Gastrocnemius medialis (tissue), 4 donors: ENCODE data around the gene KLK15. TPM values are rescaled to one million over a fixed set of nuclear protein-coding genes. Genes with fewer than 3 reads are reported as not detected.

Experiments
- ATAC-seq, 2 donors: fragments of 150-250 bp; one replicate each; pipeline ENCODE4 v1.9.1; 2016
- DNase-seq, 2 donors: peaks; one replicate each; pipeline ENCODE4 v3.0.0-alpha.2; 2019
- H3K27ac ChIP-seq, 4 donors: fragments of 200-600 bp; sonication (generic); 1 replicate in 1 of 4; 2 replicates in 3 of 4; pipeline ENCODE4 v1.5.1; 2016 to 2018; ENCODE audit warnings: mild to moderate bottlenecking in 2 of 4, moderate library complexity in 1 of 4
- H3K27me3 ChIP-seq, 3 donors: fragments of 200-600 bp; sonication (generic) in 2 of 3; 1 replicate in 1 of 3; 2 replicates in 2 of 3; pipeline versions ENCODE4 v1.5.1 to v1.6.0; 2016 to 2019; ENCODE audit warnings: mild to moderate bottlenecking in 1 of 3, moderate library complexity in 1 of 3
- H3K36me3 ChIP-seq, 2 donors: fragments of 200-600 bp; sonication (generic) in 1 of 2; one replicate each; pipeline ENCODE4 v1.5.1; 2017 to 2018
- H3K4me1 ChIP-seq, 2 donors: fragments of 200-600 bp; sonication (generic) in 1 of 2; one replicate each; pipeline ENCODE4 v1.5.1; 2016 to 2017; ENCODE audit warnings: mild to moderate bottlenecking in 2 of 2
- H3K4me3 ChIP-seq, 4 donors: fragments of 200-600 bp; sonication (generic) in 3 of 4; 1 replicate in 1 of 4; 2 replicates in 3 of 4; pipeline ENCODE4 v1.5.1; 2016 to 2019; ENCODE audit warnings: mild to moderate bottlenecking in 2 of 4
- H3K9me3 ChIP-seq, 3 donors: fragments of 200-600 bp; sonication (generic) in 2 of 3; 1 replicate in 1 of 3; 2 replicates in 2 of 3; pipeline ENCODE4 v1.5.1; 2016 to 2019
- POLR2A ChIP-seq, 2 donors: fragments of 450-650 bp; IDR thresholded peaks; one replicate each; pipeline ENCODE4 v1.6.1; 2017; ENCODE audit warnings: antibody characterized with exemption in 2 of 2, mild to moderate bottlenecking in 2 of 2, moderate library complexity in 2 of 2
- in situ Hi-C, 4 donors: fragments of 200-750 bp; cut with MboI; loops; one replicate each; pipeline versions ENCODE4 v1.15.0 to v1.8.0; 2017; ENCODE audit warnings: low sequenced_read_pairs in 4 of 4
- intact Hi-C: fragments of 100-400 bp; cut with DNase I; formaldehyde crosslinking; loops from one replicate; pipeline ENCODE4 v1.15.1; 2023; ENCODE audit warnings: low total_unique reads
- total RNA-seq, 4 donors: library from RNA; depleted of rRNA; stranded (reverse); fragments of >200 nt; gene quantifications; one replicate each; pipeline versions ENCODE4 v1.1.0 to v1.2.3, GENCODE V29; 2016
- TF ChIP-seq, protein P1 (sequence below), 5 experiments: fragments of 450-650 bp in 3 of 5; fragments of 200-600 bp in 2 of 5; sonication (generic) in 2 of 5; IDR thresholded peaks in 4 of 5; conservative IDR thresholded peaks in 1 of 5; 1 replicate in 4 of 5; 2 replicates in 1 of 5; pipeline ENCODE4 v1.5.1; 2016 to 2019; ENCODE audit warnings: antibody characterized with exemption in 5 of 5, mild to moderate bottlenecking in 3 of 5, moderate library complexity in 3 of 5

KLK15 gene
- total RNA-seq, 4 donors from 2014 or later = not detected

DNA sequence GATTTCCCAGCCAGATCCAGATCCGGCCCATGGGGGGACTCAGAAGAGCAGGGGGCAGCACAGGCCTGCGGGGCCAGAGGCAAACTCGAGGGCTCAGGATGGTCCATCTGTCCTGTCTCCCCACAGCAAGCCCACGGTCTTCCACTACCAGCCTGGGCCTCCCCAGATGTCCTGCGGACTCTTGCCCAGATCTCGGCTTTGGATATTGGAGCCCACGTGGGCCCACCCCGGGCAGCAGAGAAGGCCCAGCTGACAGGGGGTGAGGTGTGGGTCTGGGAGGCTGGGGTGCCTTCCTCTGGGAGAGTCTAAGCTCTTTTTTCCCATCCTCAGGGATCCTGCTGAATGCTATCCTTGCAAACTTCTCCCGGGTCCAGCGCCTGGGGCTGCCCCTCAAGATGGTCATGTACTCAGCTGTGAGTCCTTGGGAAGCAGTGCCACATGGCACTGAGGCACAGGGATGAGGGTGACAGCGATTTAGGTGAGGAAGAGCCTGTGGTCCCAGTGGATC, 39.8 kb downstream of the KLK15 start:
- no peak overlapping the region for H3K4me3 ChIP-seq
- intact Hi-C loops = no loop called here
- in situ Hi-C loops = loop anchor here in 3 of 4 donors (25.0 kb wide), 1 partner anchor 256 kb away; no protein-coding TSS in a partner anchor
- no peaks in the 10 kb centered on the region for H3K9me3 ChIP-seq
- H3K36me3 ChIP-seq = peaks cover 0 to 17% of the 10 kb centered on the region in 2 donors
- no peaks in the 10 kb centered on the region for H3K4me1 ChIP-seq
- TF ChIP-seq POLR2A (IDR thresholded peaks at IDR 0.05) = no peak
- TF ChIP-seq, protein P1, sequence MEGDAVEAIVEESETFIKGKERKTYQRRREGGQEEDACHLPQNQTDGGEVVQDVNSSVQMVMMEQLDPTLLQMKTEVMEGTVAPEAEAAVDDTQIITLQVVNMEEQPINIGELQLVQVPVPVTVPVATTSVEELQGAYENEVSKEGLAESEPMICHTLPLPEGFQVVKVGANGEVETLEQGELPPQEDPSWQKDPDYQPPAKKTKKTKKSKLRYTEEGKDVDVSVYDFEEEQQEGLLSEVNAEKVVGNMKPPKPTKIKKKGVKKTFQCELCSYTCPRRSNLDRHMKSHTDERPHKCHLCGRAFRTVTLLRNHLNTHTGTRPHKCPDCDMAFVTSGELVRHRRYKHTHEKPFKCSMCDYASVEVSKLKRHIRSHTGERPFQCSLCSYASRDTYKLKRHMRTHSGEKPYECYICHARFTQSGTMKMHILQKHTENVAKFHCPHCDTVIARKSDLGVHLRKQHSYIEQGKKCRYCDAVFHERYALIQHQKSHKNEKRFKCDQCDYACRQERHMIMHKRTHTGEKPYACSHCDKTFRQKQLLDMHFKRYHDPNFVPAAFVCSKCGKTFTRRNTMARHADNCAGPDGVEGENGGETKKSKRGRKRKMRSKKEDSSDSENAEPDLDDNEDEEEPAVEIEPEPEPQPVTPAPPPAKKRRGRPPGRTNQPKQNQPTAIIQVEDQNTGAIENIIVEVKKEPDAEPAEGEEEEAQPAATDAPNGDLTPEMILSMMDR (IDR thresholded peaks at IDR 0.05 in 4 of 5, conservative IDR thresholded peaks at IDR 0.05 in 1 of 5) = no peak
- ATAC-seq (no peak), DNase-seq (no peak)
- H3K27ac ChIP-seq = no peak overlapping the region
- H3K27me3 ChIP-seq = peaks cover 0 to 3% (median 0%) of the 10 kb centered on the region in 3 donors

DNA sequence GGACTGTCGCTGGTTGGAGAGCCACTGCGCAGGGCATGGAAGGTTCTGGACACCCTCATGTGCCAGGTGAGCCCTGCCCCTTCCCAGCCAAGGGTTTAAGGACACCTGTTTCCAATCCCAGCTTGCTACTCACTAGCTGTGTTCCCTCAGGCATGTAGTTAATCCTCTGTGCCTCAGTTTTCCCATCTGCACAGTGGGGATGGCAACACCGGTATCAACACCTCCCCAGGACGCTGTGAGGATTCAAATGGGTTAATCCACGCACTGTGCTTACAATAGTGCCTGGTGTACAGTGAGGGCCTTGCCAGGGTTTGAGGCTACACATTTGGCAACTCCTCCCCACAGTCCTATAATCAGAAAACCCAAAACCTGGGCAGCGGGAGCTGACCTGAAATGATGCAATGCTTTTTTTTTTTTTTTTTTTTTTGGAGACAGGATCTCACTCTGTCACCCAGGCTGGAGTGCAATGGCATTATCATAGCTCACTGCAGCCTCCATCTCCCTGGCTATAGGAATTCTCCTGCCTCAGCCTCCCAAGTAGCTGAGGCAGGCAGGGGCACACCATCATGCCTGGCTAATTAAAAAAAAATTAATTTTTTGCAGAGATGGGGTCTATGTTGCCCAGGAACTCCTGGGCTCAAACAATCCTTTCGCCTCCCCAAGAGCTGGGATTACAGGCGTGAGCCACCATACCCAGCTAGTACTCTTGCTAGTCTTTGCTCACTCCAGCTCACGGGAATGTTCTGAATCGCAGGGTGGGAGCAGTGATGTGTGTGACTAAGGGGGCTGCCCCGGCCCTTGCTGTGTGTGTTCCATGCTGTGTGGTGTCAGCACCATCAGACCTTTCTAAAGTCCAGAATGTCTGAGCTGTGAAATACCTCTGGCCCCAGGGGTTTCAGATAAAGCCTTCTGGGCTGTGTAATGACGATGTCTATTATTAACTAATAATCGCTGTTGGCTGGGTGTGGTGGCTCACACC, 40.8 kb downstream of the KLK15 start:
- H3K9me3 ChIP-seq = no peaks in the 10 kb centered on the region
- intact Hi-C loops = no loop called here
- H3K27me3 ChIP-seq = peaks cover 0 to 3% (median 0%) of the 10 kb centered on the region in 3 donors
- in situ Hi-C loops = loop anchor here in 3 of 4 donors (25.0 kb wide), 1 partner anchor 255 kb away; no protein-coding TSS in a partner anchor
- H3K36me3 ChIP-seq = peaks cover 0 to 6% of the 10 kb centered on the region in 2 donors
- no peak overlapping the region for H3K4me3 ChIP-seq
- H3K4me1 ChIP-seq = no peaks in the 10 kb centered on the region
- TF ChIP-seq POLR2A (IDR thresholded peaks at IDR 0.05) = no peak
- TF ChIP-seq, protein P1 (IDR thresholded peaks at IDR 0.05 in 4 of 5, conservative IDR thresholded peaks at IDR 0.05 in 1 of 5) = no peak
- ATAC-seq (no peak), DNase-seq (no peak)
- no peak overlapping the region for H3K27ac ChIP-seq

DNA sequence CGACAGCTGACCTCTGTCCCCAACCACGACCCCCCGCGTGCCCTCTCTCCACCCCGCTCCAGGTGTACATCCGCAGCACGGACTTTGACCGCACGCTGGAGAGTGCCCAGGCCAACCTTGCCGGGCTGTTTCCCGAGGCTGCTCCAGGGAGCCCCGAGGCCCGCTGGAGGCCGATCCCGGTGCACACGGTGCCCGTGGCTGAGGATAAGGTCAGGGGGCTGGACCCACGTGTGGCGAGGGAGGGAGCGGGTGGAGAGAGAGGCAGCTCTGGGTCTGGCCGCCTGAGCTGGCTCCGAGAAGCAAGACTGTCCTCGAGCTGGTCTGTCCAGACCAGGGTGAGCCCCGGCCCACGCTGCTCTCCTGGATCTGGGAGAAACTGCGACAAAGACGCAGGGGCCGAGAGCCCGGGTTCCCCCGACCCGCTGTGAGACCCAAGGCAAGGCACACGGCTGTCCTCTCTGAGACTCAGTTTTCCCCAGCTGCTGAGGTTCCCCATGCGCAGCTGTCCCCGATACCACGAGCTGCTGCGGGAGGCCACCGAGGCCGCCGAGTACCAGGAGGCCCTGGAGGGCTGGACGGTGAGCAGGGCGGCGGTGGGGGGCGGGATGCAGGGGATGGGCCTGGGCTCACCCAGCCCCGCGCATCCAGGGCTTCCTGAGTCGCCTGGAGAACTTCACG, 41.6 kb downstream of the KLK15 start:
- Histone ChIP-seq H3K4me1 (no peaks in the 10 kb centered on the region), H3K27me3 (peaks cover 0 to 3% (median 0%) of the 10 kb centered on the region in 3 donors), H3K36me3 (no peaks in the 10 kb centered on the region), H3K9me3 (no peaks in the 10 kb centered on the region), H3K4me3 (no peak overlapping the region), H3K27ac (no peak overlapping the region)
- no peak for DNase-seq
- ATAC-seq = no peak
- intact Hi-C loops (no loop called here), in situ Hi-C loops (loop anchor here in 3 of 4 donors (25.0 kb wide), 1 partner anchor 254 kb away; no protein-coding TSS in a partner anchor)
- TF ChIP-seq, protein P1 (IDR thresholded peaks at IDR 0.05 in 4 of 5, conservative IDR thresholded peaks at IDR 0.05 in 1 of 5) = no peak
- TF ChIP-seq POLR2A (IDR thresholded peaks at IDR 0.05) = no peak

DNA sequence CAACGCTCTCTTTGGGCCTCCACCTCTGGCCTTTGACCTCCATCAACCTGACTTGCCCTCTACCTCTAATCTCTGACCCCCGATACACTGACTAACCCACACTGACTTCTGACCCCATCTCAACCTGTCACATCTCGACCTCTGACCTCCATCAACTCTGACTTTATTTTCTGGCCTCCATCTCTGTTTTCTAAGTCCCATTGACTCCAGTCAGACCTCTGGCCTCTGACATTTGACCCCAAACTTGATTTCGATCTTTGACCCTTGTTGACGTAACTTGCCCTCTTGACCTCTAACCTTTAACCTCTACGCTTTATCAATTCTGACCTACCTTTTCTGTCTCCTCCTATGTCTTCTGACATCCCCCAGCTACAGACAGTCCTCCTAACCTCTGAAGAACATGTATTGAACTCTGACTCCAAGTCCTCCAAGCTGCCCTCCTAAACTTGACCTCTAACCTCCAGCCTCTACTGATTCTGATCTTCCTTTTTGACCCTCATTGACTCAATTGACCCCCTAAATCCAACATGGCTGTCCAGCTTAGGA, 42.4 kb downstream of the KLK15 start:
- intact Hi-C loops = no loop called here
- H3K36me3 ChIP-seq = no peaks in the 10 kb centered on the region
- TF ChIP-seq POLR2A (IDR thresholded peaks at IDR 0.05) = no peak
- TF ChIP-seq, protein P1 (IDR thresholded peaks at IDR 0.05 in 4 of 5, conservative IDR thresholded peaks at IDR 0.05 in 1 of 5) = no peak

More for the DNA sequence above, 42.4 kb downstream of the KLK15 start:
- Histone ChIP-seq H3K4me1 (no peaks in the 10 kb centered on the region), H3K27ac (no peak overlapping the region), H3K27me3 (peaks cover 0 to 3% (median 0%) of the 10 kb centered on the region in 3 donors), H3K4me3 (no peak overlapping the region), H3K9me3 (no peaks in the 10 kb centered on the region)
- ATAC-seq = no peak
- no peak for DNase-seq
- in situ Hi-C loops = loop anchor here in 3 of 4 donors (25.0 kb wide), 1 partner anchor 254 kb away; no protein-coding TSS in a partner anchor
